Frontal cortex (tissue), 4 donors: ENCODE results near the gene KIAA0319L. TPM values are rescaled to one million over a fixed set of nuclear protein-coding genes. Genes with fewer than 3 reads are reported as not detected.
A peak's percentile ranks its signal among the peaks of the same experiment; 100 is the strongest.
"Not testable (repeated sequence)": the region's sequence is repeated elsewhere in the genome, so short reads cannot be mapped to it uniquely, and the experiment has no call there.

Experiments
- DNase-seq, 2 donors: peaks; one replicate each; pipeline ENCODE4 v3.0.0; 2012; ENCODE audit warnings: low spot score in 2 of 2
- FAIRE-seq: peaks from 2 replicates; lab custom pipeline; 2012; peaks lifted over from hg19 to GRCh38; lab: Jason Lieb, UNC
- total RNA-seq: library from RNA; depleted of rRNA; stranded (reverse); fragments of >200 nt; gene quantifications from one replicate; pipeline ENCODE4 v1.2.3, GENCODE V29; 2014
- donor health status: control.
- donor health status: control.
- donor health status: control.

Gene KIAA0319L
- total RNA-seq, 1 donor from 2014 or later = 34.2 TPM

GRCh38 chr1:35505911-35506798, 51.0 kb downstream of the KIAA0319L start:
- DNase-seq (peak in 1 of 2 donors; percentile 15), FAIRE-seq (no peak)

GRCh38 chr1:35502242-35502641, 55.0 kb downstream of the KIAA0319L start:
- FAIRE-seq = no peak
- no peak for DNase-seq

DNA sequence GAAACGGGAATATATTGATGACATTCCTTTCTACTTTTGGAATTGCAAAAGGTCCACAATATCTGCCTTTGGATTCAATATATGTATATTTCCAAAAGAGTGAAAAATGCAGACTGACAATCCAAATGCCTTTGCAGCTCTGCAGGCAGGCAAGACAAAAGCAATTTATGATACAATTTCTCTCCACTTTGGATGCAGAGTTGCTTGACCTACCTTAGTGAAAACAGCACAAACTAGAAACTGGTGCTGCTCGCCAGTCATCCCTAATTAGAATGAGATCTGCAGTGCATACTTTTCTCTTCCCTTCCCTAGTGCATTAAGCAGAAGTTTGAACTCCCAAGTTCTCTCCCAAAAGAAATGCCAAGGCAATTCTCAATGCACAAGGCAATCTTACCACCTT, 56.8 kb downstream of the KIAA0319L start:
- no peak for DNase-seq
- FAIRE-seq = no peak

DNA sequence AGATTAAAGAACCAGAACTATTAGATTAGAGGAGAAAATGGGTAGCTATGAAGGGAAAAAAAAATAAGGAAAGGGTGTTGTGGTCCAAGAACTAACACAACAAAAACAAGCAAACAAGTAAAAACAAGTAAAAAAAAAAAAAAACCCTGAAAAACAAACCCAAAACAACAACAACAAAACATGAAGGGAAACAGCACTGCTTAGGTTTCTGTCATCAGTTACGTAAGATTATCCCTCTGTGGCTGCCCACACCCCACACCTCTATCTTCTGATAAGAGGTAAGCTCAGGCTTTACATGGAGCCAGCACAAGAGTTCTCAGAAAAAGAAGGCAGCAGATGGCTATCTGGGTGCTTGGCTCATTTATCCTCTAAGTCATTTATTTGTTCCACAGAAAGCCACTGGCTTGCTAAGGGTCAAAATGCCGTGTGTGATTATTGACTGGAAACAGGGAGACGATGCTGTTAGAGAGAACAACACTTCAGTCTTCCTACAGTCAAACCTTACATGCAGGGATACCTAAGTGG, 57.5 kb downstream of the KIAA0319L start:
- DNase-seq (no peak), FAIRE-seq (no peak)

GRCh38 chr1:35499231-35499630, 58.0 kb downstream of the KIAA0319L start:
- FAIRE-seq (no peak), DNase-seq (no peak)

GRCh38 chr1:35497571-35497970, 59.6 kb downstream of the KIAA0319L start:
- FAIRE-seq (peak; percentile 54), DNase-seq (no peak)

- FAIRE-seq (peak; percentile 40), DNase-seq (no peak)
Measured at GRCh38 chr1:35490250-35490649, 67.0 kb downstream of the KIAA0319L start.

DNA sequence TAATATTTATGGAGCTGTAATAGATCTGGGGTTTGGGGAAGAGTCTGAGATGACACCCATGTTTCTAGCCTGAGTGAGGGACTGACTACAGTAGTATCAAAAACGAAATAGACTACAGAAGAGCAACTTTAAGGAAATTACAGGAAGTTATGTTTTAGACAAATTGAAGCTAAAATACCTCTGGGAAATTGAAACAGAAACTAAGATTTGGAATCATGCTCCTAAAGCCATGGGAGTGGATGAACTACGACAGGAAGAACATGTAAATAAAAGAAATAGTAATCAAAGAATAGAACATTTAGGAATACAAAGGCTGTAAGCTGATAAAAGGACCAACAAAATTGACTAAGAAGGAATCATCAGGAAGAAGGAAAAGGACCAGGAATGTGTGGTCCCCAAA, 68.9 kb downstream of the KIAA0319L start:
- no peak for FAIRE-seq
- no peak for DNase-seq

DNA sequence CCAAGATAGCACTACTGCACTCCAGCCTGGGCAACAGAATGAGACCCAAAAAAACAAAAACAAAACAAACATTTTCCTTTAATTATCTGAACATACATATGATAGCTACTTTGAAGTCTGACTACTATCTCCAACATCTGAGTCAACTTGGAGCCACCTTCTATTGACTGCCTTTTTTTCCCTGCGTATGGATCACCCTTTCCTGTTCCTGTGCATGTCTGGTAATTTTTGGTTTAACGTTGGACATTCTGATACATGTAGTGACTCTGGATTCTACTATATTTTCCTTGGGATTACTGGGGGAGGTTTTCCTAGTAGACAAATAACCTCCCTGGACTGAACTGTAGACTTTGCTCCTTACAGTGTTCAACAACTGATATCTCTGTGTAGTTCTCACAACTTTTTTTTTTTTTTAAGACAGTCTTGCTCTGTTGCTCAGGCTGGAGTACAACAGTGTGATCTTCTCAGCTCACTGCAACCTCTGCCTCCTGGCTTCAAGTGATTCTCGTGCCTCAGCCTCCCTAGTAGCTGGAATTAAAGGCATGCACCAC, 70.3 kb downstream of the KIAA0319L start:
- no peak for DNase-seq

DNA sequence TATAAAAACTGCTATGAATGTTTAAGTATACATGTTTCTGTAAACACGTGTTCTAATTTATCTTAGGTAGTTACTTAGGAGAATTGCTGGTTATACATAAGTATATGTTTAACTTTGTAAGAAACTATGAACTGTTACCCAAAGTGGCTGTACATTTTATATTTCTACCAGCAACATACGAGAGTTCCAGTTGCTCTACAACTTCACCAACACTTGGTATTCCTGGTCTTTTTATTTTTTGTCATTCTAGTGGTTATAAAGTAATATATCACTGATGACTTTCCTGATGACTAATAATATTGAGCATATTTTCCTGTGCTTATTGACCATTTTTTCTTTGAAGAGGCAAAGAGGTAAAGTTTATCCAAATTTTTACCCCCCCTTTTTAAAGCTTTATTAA, 76.0 kb downstream of the KIAA0319L start:
- FAIRE-seq (no peak), DNase-seq (no peak)

More for the DNA sequence above, 70.3 kb downstream of the KIAA0319L start:
- FAIRE-seq = no peak

GRCh38 chr1:35477870-35478269, 79.3 kb downstream of the KIAA0319L start:
- FAIRE-seq (no peak), DNase-seq (no peak)

GRCh38 chr1:35475856-35476674, 81.1 kb downstream of the KIAA0319L start:
- no peak for FAIRE-seq
- DNase-seq = no peak

DNA sequence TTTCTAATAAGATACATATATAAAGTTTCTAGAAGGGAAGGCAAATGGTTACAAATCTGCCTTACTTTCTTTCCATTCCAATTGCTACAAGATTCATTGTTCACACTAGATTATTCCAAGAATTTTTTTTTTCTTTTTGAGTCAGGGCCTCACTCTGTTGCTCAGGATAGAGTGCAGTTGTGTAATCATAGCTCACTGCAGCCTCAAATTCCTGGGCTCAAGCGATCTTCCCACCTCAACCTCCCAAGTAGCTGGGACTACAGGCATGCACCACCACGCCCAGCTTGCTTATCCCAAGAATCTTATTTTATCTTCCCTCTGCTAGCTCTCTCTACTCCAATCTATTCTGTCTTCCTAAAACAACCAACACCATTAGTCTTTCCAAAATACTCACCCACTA, 81.8 kb downstream of the KIAA0319L start:
- DNase-seq = no peak
- no peak for FAIRE-seq

GRCh38 chr1:35473216-35473615, 84.0 kb downstream of the KIAA0319L start:
- not testable (repeated sequence) for FAIRE-seq, DNase-seq

- FAIRE-seq = no peak
- no peak for DNase-seq
Measured at GRCh38 chr1:35470977-35471613, 86.1 kb downstream of the KIAA0319L start.

DNA sequence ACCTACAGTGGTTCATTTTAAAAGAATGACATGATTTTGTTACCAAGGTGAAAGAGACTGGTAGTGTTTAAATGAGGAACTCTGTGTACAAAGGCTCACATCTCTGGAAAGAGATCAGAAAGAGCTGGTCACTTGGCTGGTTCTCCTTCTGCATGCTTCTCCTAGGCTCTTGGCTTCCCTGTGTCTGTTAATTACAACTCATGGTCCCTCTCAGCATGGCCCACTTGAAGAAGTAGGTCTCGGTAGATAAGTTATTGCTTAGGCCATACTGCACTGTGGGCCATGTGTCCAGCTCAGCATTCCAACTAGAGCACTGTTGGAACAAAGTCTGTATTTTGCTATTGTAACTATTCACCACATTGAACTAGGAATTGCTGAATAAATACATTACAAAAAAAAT, 91.1 kb downstream of the KIAA0319L start:
- DNase-seq (no peak), FAIRE-seq (no peak)

GRCh38 chr1:35463749-35464148, 93.5 kb downstream of the KIAA0319L start:
- FAIRE-seq, DNase-seq: not testable (repeated sequence)

- FAIRE-seq (no peak), DNase-seq (no peak)
Measured at GRCh38 chr1:35463232-35463631, 94.0 kb downstream of the KIAA0319L start.

DNA sequence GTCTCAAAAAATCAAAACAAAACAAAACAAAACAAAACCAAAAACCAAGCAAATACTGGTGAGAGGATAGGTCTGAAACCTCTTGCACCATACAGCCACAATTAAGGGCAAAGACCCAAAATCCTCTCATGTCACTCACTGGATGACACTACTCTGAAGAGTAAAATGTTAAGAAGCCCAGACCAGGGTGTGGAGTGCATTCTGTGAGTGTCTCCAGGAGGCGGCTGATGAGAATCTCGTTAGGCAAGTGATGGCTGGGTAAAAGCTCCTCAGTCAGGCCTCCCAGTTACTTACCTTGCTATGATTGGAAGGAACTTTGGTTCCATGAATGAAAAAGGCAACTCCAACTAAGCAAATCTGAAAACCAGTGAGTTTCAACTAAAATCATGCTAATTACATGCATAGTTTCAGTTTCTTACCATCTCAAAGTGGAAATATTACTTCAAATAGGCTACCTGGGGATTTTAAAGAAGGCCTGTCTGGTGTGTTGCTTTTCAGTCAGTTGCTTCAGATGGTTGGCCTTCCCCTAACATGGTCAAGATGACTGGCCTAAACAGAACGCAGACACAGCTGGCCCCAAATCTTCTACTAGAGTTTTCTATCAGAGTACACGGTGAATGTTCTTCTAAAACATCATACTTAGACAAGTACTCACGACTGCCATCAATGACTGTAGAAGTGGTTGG, 95.1 kb downstream of the KIAA0319L start:
- DNase-seq = no peak
- FAIRE-seq = no peak
